ENCODE results near the gene WDFY1. TPM values are rescaled to one million over a fixed set of nuclear protein-coding genes. Genes with fewer than 3 reads are reported as not detected.

The WDFY1 gene
- total and polyA plus RNA-seq, 2 donors from 2014 or later = 10.4 to 38.4 TPM

DNA sequence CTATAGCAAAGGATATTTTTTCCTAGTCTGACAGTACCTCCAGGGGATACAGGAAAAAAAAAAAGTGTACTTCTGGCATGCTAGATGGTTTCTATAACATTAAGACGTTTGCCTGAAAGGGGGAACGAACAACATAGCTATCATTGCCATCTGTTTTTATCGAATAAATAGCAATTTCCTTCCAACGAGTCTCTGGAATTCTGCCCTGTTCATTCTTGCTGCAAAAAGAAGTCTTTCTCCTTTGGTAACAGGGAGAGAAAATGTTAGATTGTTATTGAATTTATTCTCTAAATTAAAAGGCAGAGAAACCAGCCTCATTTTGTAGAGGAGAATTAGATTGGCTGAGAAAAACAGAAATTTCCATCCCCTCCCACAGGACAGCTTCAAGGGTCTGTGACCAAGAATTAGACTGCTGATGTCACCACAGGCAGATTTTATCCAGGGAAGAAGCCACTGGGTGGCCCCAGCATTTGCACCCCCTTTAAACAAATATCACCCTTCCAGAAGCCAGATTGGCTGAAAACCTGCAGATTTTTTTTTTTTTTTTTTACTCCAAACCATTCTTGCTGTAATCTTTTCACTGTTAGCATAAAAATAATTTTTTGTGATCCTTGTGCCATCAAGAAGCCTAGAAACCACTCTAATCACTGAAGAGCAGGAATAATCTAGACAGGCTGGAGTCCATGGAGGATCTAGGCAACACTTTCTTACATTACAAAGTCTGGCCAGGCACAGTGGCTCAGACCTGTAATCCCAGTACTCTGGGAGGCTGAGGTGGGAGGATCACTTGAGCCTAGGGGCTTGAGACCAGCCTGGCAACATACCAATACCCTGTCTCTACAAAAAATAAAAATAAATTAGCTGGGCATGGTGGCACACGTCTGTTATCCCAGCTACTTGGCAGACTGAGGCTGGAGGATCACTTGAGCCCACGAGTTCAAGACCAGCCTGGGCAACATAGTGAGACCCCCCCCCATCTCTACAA is 12.0 kb downstream of the WDFY1 start:
- no peaks in the 10 kb centered on the region for H3K27me3 ChIP-seq (ENCODE audit: control insufficient read depth, insufficient read depth, low read length)
- TF ChIP-seq, protein P1, sequence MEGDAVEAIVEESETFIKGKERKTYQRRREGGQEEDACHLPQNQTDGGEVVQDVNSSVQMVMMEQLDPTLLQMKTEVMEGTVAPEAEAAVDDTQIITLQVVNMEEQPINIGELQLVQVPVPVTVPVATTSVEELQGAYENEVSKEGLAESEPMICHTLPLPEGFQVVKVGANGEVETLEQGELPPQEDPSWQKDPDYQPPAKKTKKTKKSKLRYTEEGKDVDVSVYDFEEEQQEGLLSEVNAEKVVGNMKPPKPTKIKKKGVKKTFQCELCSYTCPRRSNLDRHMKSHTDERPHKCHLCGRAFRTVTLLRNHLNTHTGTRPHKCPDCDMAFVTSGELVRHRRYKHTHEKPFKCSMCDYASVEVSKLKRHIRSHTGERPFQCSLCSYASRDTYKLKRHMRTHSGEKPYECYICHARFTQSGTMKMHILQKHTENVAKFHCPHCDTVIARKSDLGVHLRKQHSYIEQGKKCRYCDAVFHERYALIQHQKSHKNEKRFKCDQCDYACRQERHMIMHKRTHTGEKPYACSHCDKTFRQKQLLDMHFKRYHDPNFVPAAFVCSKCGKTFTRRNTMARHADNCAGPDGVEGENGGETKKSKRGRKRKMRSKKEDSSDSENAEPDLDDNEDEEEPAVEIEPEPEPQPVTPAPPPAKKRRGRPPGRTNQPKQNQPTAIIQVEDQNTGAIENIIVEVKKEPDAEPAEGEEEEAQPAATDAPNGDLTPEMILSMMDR (IDR thresholded peaks at IDR 0.05; ENCODE audit: borderline replicate concordance, extremely low read depth, insufficient read depth) = no peak
- H3K4me1 ChIP-seq (ENCODE audit: control insufficient read depth in 2 of 3, insufficient read depth in 2 of 3, low read depth in 1 of 3, low read length in 3 of 3) = peaks cover 0 to 19% (median 15%) of the 10 kb centered on the region in 3 donors
- H3K9me3 ChIP-seq (ENCODE audit: control insufficient read depth in 2 of 3, insufficient read depth in 1 of 3, low read length in 3 of 3) = no peaks in the 10 kb centered on the region
- intact Hi-C loops (cut with DNase I) = no loop called here
- DNase-seq (no peak), FAIRE-seq (no peak)
- no peak overlapping the region for H3K27ac ChIP-seq (ENCODE audit: low read depth in 2 of 2, low read length in 2 of 2)
- no peaks in the 10 kb centered on the region for H3K36me3 ChIP-seq (ENCODE audit: control insufficient read depth in 2 of 3, insufficient read depth in 3 of 3, low read length in 3 of 3)
- no peak overlapping the region for H3K9ac ChIP-seq (ENCODE audit: low read length in 3 of 3)
- no peak overlapping the region for H3K4me3 ChIP-seq (ENCODE audit: low read length in 3 of 3)

DNA sequence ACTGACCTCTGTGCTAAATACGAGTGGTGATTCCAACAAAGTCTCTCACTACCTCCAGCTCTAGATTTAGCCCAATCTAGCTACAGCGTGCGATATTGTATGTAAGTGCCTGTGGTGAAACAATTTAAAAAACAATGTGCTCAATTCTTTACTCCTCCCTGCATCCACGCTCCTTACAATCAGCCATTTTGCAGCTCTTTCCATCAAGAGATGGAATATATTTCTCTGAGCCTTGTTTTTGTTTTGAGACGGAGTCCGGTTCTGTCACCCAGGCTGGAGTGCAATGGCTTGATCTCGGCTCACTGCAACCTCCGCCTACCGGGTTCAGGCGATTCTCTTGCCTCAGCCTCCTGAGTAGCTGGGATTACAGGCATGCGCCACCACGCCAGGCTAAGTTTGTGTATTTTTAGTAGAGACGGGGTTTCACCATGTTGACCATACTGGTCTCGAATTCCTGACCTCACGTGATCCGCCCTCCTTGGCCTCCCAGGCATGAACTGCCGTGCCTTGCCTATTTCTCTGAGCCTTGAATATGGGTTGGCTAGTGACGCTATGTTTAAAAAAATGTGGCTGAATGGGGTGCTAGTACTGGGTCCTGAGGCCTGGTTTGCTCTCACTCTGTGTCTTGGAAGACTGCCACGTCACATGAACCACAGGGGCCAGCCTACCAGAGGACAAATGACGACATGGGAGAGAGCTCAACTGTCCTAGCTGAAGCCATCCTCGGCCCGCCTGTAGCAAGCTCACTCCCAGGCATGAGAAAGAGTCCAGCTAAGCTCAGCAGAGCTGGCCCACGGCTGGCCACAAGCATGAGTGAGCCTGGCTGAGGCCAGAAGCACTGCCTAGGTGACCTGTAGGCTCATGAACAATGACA is 14.8 kb downstream of the WDFY1 start:
- peaks cover 0 to 7% (median 0%) of the 10 kb centered on the region in 3 donors for H3K9me3 ChIP-seq (ENCODE audit: control insufficient read depth in 2 of 3, insufficient read depth in 1 of 3, low read length in 3 of 3)
- TF ChIP-seq, protein P1 (IDR thresholded peaks at IDR 0.05; ENCODE audit: borderline replicate concordance, extremely low read depth, insufficient read depth) = no peak
- H3K36me3 ChIP-seq (ENCODE audit: control insufficient read depth in 2 of 3, insufficient read depth in 3 of 3, low read length in 3 of 3) = no peaks in the 10 kb centered on the region
- intact Hi-C loops (cut with DNase I) = no loop called here
- peak overlapping the region in 1 of 2 donors; percentile 47 for H3K27ac ChIP-seq (ENCODE audit: low read depth in 2 of 2, low read length in 2 of 2)
- no peak overlapping the region for H3K4me3 ChIP-seq (ENCODE audit: low read length in 3 of 3)
- peaks cover 0 to 8% (median 4%) of the 10 kb centered on the region in 3 donors for H3K4me1 ChIP-seq (ENCODE audit: control insufficient read depth in 2 of 3, insufficient read depth in 2 of 3, low read depth in 1 of 3, low read length in 3 of 3)
- FAIRE-seq = no peak
- H3K27me3 ChIP-seq (ENCODE audit: control insufficient read depth, insufficient read depth, low read length) = no peaks in the 10 kb centered on the region
- H3K9ac ChIP-seq (ENCODE audit: low read length in 3 of 3) = no peak overlapping the region
- DNase-seq = peak in 1 of 5 donors; percentile 88

DNA sequence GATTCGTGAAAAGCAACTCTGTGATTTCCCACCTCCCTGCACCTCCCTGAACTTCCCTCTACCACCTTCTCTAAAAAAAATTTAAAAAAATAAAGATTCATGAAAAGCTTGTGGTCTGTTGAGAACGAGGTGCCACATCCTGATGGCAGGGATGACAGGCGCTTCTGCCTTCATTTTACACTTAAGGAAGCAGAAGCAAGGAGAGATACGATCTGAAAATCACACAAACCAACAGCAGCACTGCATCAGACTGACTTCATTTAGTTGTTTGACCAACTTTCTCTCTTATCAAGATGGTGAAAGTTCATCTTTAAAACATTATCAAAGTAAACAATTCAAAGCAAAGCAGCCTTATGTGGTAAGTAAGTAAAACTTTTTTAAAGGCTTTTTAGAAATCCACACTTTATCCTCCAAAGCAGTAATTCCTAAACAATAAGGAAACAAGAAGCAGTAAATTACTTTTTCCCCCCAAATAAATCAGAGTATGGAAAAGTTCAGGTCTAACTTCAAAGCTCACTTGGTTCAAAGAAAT is 15.5 kb downstream of the WDFY1 start:
- H3K4me1 ChIP-seq (ENCODE audit: control insufficient read depth in 2 of 3, insufficient read depth in 2 of 3, low read depth in 1 of 3, low read length in 3 of 3) = peaks cover 0 to 8% (median 4%) of the 10 kb centered on the region in 3 donors
- TF ChIP-seq, protein P1 (IDR thresholded peaks at IDR 0.05; ENCODE audit: borderline replicate concordance, extremely low read depth, insufficient read depth) = no peak
- FAIRE-seq (no peak), DNase-seq (no peak)
- H3K4me3 ChIP-seq (ENCODE audit: low read length in 3 of 3) = no peak overlapping the region
- H3K9me3 ChIP-seq (ENCODE audit: control insufficient read depth in 2 of 3, insufficient read depth in 1 of 3, low read length in 3 of 3) = peaks cover 0 to 7% (median 0%) of the 10 kb centered on the region in 3 donors
- H3K9ac ChIP-seq (ENCODE audit: low read length in 3 of 3) = no peak overlapping the region
- intact Hi-C loops (cut with DNase I) = no loop called here
- no peaks in the 10 kb centered on the region for H3K36me3 ChIP-seq (ENCODE audit: control insufficient read depth in 2 of 3, insufficient read depth in 3 of 3, low read length in 3 of 3)
- H3K27me3 ChIP-seq (ENCODE audit: control insufficient read depth, insufficient read depth, low read length) = no peaks in the 10 kb centered on the region
- H3K27ac ChIP-seq (ENCODE audit: low read depth in 2 of 2, low read length in 2 of 2) = no peak overlapping the region
